K562 (cell line): ENCODE results near the gene CORO2A. TPM values are rescaled to one million over a fixed set of nuclear protein-coding genes. Genes with fewer than 3 reads are reported as not detected.

Source experiments
- CBX3 ChIP-seq, 2 experiments: IDR thresholded peaks; 1 replicate in 1 of 2; 2 replicates in 1 of 2; pipeline ENCODE4 v1.6.1; 2012; ENCODE audit warnings: inconsistent platforms in 2 of 2, low read length in 2 of 2, borderline replicate concordance in 1 of 2, control low read depth in 1 of 2
- CXXC5 ChIP-seq: fragments of 250-450 bp; sonication (Bioruptor Pico); IDR thresholded peaks from 2 replicates; pipeline ENCODE4 v1.8.0; 2022; ENCODE audit warnings: inconsistent platforms, mild to moderate bottlenecking, moderate library complexity
- FOXJ3 ChIP-seq: sonication (generic); formaldehyde crosslinking; IDR thresholded peaks from 2 replicates; pipeline ENCODE4 v1.4.0; 2020; ENCODE audit warnings: mild to moderate bottlenecking, missing genetic modification reagents
- KAT8 ChIP-seq: fragments of 450-650 bp; IDR thresholded peaks from 2 replicates; pipeline ENCODE4 v1.6.1; 2016; ENCODE audit warnings: low read depth, mild to moderate bottlenecking
- NFATC3 ChIP-seq: fragments of 450-650 bp; IDR thresholded peaks from 2 replicates; pipeline ENCODE4 v1.6.1; 2017; ENCODE audit warnings: mild to moderate bottlenecking
- NFE2L1 ChIP-seq: fragments of 450-650 bp; IDR thresholded peaks from 2 replicates; pipeline ENCODE4 v1.6.1; 2016; ENCODE audit warnings: missing genetic modification characterization, low read depth, mild to moderate bottlenecking, missing compliant biosample characterization, moderate library complexity, borderline replicate concordance
- POLR2B ChIP-seq: fragments of 450-650 bp; IDR thresholded peaks from 2 replicates; pipeline ENCODE4 v1.6.1; 2018; ENCODE audit warnings: low read depth; ENCODE audit not compliant: partially characterized antibody
- PTTG1 ChIP-seq: fragments of 450-650 bp; IDR thresholded peaks from 2 replicates; pipeline ENCODE4 v1.6.1; 2016; ENCODE audit warnings: low read depth, mild to moderate bottlenecking, missing genetic modification characterization, missing compliant biosample characterization
- USF2 ChIP-seq: sonication (generic); formaldehyde crosslinking; IDR thresholded peaks from 2 replicates; pipeline ENCODE4 v1.5.0; 2020; ENCODE audit warnings: missing genetic modification reagents
- ZBTB26 ChIP-seq: fragments of 450-650 bp; formaldehyde crosslinking; IDR thresholded peaks from 2 replicates; pipeline ENCODE4 v1.4.0; 2022; ENCODE audit warnings: missing genetic modification characterization
- ZNF184 ChIP-seq: sonication (generic); formaldehyde crosslinking; IDR thresholded peaks from 2 replicates; pipeline ENCODE4 v1.5.0; 2020; ENCODE audit warnings: missing genetic modification reagents
- ZZZ3 ChIP-seq: fragments of 450-650 bp; IDR thresholded peaks from 2 replicates; pipeline ENCODE4 v1.6.1; 2016; ENCODE audit warnings: antibody characterized with exemption, mild to moderate bottlenecking, moderate library complexity
- polyA plus RNA-seq, 8 experiments: library from polyadenylated mRNA; depleted of rRNA in 4 of 8; stranded (reverse) in 5 of 8; unstranded in 3 of 8; fragments of >200 nt; fragmentation: Nextera tagmentation in 2 of 8; fragmentation: Illumina TruSeq in 1 of 8; extraction: Ambion mirVana in 2 of 8; extraction: Trizol in 1 of 8; gene quantifications; 2 replicates each; pipeline versions ENCODE4 v1.2.1 to v1.2.3, GENCODE V29; 2011 to 2014; ENCODE audit warnings: inconsistent platforms in 1 of 8, missing spikeins in 1 of 8
- total RNA-seq, 7 experiments: library from RNA; depleted of rRNA in 6 of 7; stranded (reverse); fragments of >200 nt in 6 of 7; fragmentation: Illumina TruSeq in 2 of 7; extraction: Trizol in 2 of 7; gene quantifications; 2 replicates each; pipeline versions ENCODE4 v1.2.1 to v1.2.3, GENCODE V29; 2011 to 2021; ENCODE audit warnings: low replicate concordance in 1 of 7
- TF ChIP-seq, protein P1 (sequence below): sonication (generic); formaldehyde crosslinking; IDR thresholded peaks from 2 replicates; pipeline ENCODE4 v1.8.0; 2023; ENCODE audit warnings: mild to moderate bottlenecking, missing genetic modification reagents
- TF ChIP-seq, protein P2 (sequence below): sonication (generic); formaldehyde crosslinking; IDR thresholded peaks from 2 replicates; pipeline ENCODE4 v1.8.0; 2022; ENCODE audit warnings: missing genetic modification reagents, mild to moderate bottlenecking, borderline replicate concordance
- TF ChIP-seq, protein P3 (sequence below): fragments of 450-650 bp; IDR thresholded peaks from 2 replicates; pipeline ENCODE4 v1.6.1; 2016; ENCODE audit warnings: antibody characterized with exemption

Gene CORO2A
- total and polyA plus RNA-seq, 9 of the 15 experiments (the other 6 are each of a cell fraction or from before 2014, with no cell fraction given): 9.5 to 26.6 (median 18.0) TPM

GRCh38 chr9:98192503-98193335 lies at the start of gene CORO2A (continued):
- TF ChIP-seq, protein P1, sequence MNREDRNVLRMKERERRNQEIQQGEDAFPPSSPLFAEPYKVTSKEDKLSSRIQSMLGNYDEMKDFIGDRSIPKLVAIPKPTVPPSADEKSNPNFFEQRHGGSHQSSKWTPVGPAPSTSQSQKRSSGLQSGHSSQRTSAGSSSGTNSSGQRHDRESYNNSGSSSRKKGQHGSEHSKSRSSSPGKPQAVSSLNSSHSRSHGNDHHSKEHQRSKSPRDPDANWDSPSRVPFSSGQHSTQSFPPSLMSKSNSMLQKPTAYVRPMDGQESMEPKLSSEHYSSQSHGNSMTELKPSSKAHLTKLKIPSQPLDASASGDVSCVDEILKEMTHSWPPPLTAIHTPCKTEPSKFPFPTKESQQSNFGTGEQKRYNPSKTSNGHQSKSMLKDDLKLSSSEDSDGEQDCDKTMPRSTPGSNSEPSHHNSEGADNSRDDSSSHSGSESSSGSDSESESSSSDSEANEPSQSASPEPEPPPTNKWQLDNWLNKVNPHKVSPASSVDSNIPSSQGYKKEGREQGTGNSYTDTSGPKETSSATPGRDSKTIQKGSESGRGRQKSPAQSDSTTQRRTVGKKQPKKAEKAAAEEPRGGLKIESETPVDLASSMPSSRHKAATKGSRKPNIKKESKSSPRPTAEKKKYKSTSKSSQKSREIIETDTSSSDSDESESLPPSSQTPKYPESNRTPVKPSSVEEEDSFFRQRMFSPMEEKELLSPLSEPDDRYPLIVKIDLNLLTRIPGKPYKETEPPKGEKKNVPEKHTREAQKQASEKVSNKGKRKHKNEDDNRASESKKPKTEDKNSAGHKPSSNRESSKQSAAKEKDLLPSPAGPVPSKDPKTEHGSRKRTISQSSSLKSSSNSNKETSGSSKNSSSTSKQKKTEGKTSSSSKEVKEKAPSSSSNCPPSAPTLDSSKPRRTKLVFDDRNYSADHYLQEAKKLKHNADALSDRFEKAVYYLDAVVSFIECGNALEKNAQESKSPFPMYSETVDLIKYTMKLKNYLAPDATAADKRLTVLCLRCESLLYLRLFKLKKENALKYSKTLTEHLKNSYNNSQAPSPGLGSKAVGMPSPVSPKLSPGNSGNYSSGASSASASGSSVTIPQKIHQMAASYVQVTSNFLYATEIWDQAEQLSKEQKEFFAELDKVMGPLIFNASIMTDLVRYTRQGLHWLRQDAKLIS: no peak
- TF ChIP-seq, protein P2, sequence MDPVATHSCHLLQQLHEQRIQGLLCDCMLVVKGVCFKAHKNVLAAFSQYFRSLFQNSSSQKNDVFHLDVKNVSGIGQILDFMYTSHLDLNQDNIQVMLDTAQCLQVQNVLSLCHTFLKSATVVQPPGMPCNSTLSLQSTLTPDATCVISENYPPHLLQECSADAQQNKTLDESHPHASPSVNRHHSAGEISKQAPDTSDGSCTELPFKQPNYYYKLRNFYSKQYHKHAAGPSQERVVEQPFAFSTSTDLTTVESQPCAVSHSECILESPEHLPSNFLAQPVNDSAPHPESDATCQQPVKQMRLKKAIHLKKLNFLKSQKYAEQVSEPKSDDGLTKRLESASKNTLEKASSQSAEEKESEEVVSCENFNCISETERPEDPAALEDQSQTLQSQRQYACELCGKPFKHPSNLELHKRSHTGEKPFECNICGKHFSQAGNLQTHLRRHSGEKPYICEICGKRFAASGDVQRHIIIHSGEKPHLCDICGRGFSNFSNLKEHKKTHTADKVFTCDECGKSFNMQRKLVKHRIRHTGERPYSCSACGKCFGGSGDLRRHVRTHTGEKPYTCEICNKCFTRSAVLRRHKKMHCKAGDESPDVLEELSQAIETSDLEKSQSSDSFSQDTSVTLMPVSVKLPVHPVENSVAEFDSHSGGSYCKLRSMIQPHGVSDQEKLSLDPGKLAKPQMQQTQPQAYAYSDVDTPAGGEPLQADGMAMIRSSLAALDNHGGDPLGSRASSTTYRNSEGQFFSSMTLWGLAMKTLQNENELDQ: no peak
- TF ChIP-seq PTTG1 (no peak), NFATC3 (no peak), ZZZ3 (no peak), ZBTB26 (CRISPR knock-in tag) (0 out of 2 replicates have a peak, but pooled peaks have one; percentile 24), POLR2B (peak; percentile 42), ZNF184 (CRISPR knock-in tag) (no peak), KAT8 (no peak), NFE2L1 (no peak), FOXJ3 (CRISPR knock-in tag) (no peak), USF2 (CRISPR knock-in tag) (peak; percentile 54), CXXC5 (CRISPR knock-in tag) (peak; percentile 79), CBX3 (IDR thresholded peaks at IDR 0.05; ENCODE audit: borderline replicate concordance in 1 of 2, low read length in 2 of 2) (no peak)
- TF ChIP-seq, protein P3, sequence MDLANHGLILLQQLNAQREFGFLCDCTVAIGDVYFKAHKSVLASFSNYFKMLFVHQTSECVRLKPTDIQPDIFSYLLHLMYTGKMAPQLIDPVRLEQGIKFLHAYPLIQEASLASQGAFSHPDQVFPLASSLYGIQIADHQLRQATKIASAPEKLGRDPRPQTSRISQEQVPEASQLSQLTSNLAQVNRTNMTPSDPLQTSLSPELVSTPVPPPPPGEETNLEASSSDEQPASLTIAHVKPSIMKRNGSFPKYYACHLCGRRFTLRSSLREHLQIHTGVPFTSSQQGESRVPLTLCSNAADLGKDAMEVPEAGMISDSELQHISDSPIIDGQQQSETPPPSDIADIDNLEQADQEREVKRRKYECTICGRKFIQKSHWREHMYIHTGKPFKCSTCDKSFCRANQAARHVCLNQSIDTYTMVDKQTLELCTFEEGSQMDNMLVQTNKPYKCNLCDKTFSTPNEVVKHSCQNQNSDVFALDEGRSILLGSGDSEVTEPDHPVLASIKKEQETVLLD: no peak
